Measurements from ENCODE around the gene KIAA1210. TPM values are rescaled to one million over a fixed set of nuclear protein-coding genes. Genes with fewer than 3 reads are reported as not detected.
A peak's percentile ranks its signal among the peaks of the same experiment; 100 is the strongest.

The KIAA1210 gene
- total and polyA plus RNA-seq, 2 experiments from 2014 or later = not detected

GRCh38 chrX:119151051-119151380 is 23.4 kb upstream of the KIAA1210 start (continued):
- TF ChIP-seq CTCF (conservative IDR thresholded peaks at IDR 0.05; ENCODE audit: low read depth in 2 of 2) = no peak
- no peak for TF ChIP-seq REST (IDR thresholded peaks at IDR 0.05; ENCODE audit: unreplicated experiment)

- Mint-ChIP-seq H3K27me3 (ENCODE audit: insufficient read depth, low read depth, poor library complexity) (no peaks in the 10 kb centered on the region), H3K27ac (no peak overlapping the region), H3K4me1 (peaks cover 4% of the 10 kb centered on the region), H3K4me3 (no peak overlapping the region), H3K9me3 (no peaks in the 10 kb centered on the region), H3K36me3 (ENCODE audit: low read depth) (no peaks in the 10 kb centered on the region)
- H3F3A ChIP-seq (replicated peaks; ENCODE audit: low read depth) = no peaks in the 10 kb centered on the region
- no peaks in the 10 kb centered on the region for H3K4me1 ChIP-seq (ENCODE audit: insufficient read depth)
- DNase-seq (ENCODE audit: low spot score) (peak; percentile 11), ATAC-seq (peak; percentile 74)
- H3K79me2 ChIP-seq (replicated peaks; ENCODE audit: insufficient read depth) = no peaks in the 10 kb centered on the region
- no peaks in the 10 kb centered on the region for H4K20me1 ChIP-seq (replicated peaks; ENCODE audit: insufficient read depth)
- H3K4me2 ChIP-seq = 0 out of 2 replicates have a peak overlapping the region, but pooled peaks have one; percentile 20
- H3K36me3 ChIP-seq (ENCODE audit: insufficient read depth) = no peaks in the 10 kb centered on the region
- H3K27me3 ChIP-seq (ENCODE audit: insufficient read depth) = peaks cover 5% of the 10 kb centered on the region; the same call in 1 of the 2 replicates
- peak overlapping the region; percentile 28; the same call in 1 of the 2 replicates for H3K4me3 ChIP-seq
- no peak overlapping the region for H3K27ac ChIP-seq (ENCODE audit: low read depth)
- TF ChIP-seq CTCF (conservative IDR thresholded peaks at IDR 0.05; ENCODE audit: low read depth in 2 of 2) (0 out of 4 replicates have a peak, but pooled peaks of 1 of the 2 experiments have one; percentile 6), CREB1 (CRISPR knock-in tag; IDR thresholded peaks at IDR 0.05; ENCODE audit: low read depth) (no peak), ZNF462 (CRISPR knock-in tag; IDR thresholded peaks at IDR 0.05) (no peak), ZNF331 (CRISPR knock-in tag; IDR thresholded peaks at IDR 0.05; ENCODE audit: low read depth) (no peak)
- H3K9me2 ChIP-seq (ENCODE audit: insufficient read depth) = no peaks in the 10 kb centered on the region
- peak overlapping the region; percentile 74 for H2AFZ ChIP-seq
Measured at GRCh38 chrX:119150163-119151050, 22.8 kb upstream of the KIAA1210 start.

Data from GM23338 (cell line).